Kidney epithelial cell (primary cell): ENCODE data around the gene COL16A1. TPM values are rescaled to one million over a fixed set of nuclear protein-coding genes. Genes with fewer than 3 reads are reported as not detected.

ENCODE experiments used
- DNase-seq: peaks from one replicate; pipeline ENCODE4 v3.0.0-alpha.2; 2010; ENCODE audit warnings: low read depth
- H3K27me3 ChIP-seq: 2 replicates; pipeline ENCODE4 v1.6.0; 2011; ENCODE audit warnings: low read length; ENCODE audit not compliant: control insufficient read depth, insufficient read depth
- H3K36me3 ChIP-seq: 2 replicates; pipeline ENCODE4 v1.5.1; 2011; ENCODE audit warnings: low read length; ENCODE audit not compliant: control insufficient read depth, insufficient read depth
- H3K4me3 ChIP-seq: 2 replicates; pipeline ENCODE4 v1.5.1; 2011; ENCODE audit warnings: low read depth, mild to moderate bottlenecking, control low read depth, low read length
- total RNA-seq: library from RNA; depleted of rRNA; stranded (reverse); fragments of >200 nt; gene quantifications from 2 replicates; pipeline ENCODE4 v1.2.3, GENCODE V29; 2015
- TF ChIP-seq, protein P1 (sequence below): IDR thresholded peaks from 2 replicates; pipeline ENCODE4 v1.5.1; 2011; ENCODE audit warnings: mild to moderate bottlenecking, moderate library complexity, low read length, control low read depth, inconsistent platforms; ENCODE audit not compliant: insufficient read depth, poor library complexity, severe bottlenecking

COL16A1 gene
- total RNA-seq, 1 donor from 2014 or later = 9.2 TPM

DNA sequence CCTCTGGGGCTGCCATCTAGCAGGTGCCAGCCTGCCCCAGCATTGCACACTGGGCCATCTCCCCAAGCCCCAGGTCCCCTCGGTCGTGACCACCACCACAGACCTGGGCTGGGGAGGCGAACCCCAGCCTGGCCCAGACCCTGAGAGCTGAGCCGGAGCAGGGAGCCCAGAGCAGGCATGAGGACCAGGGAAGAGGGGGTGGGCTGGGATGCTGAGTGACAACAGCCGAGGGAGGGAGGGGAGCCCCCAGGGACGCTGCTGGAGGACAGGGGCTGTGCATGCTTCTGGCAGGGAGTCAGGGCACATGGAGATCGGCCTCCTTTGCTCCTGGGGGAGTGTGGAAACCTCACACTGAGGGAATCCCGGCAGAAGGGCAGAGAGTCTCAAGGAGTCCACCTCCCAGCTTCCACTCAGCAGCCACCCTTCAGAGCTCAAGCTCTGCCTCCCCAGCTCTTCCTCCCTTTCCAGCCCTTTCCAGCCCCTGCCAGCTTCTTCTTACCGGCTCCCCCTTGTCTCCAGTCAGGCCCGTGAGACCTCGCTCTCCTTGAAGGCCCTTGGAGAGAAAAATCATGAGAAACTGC, 35.4 kb downstream of the COL16A1 start:
- Histone ChIP-seq H3K4me3 (no peak overlapping the region), H3K27me3 (peaks cover 3% of the 10 kb centered on the region), H3K36me3 (no peaks in the 10 kb centered on the region)
- DNase-seq = no peak
- TF ChIP-seq, protein P1, sequence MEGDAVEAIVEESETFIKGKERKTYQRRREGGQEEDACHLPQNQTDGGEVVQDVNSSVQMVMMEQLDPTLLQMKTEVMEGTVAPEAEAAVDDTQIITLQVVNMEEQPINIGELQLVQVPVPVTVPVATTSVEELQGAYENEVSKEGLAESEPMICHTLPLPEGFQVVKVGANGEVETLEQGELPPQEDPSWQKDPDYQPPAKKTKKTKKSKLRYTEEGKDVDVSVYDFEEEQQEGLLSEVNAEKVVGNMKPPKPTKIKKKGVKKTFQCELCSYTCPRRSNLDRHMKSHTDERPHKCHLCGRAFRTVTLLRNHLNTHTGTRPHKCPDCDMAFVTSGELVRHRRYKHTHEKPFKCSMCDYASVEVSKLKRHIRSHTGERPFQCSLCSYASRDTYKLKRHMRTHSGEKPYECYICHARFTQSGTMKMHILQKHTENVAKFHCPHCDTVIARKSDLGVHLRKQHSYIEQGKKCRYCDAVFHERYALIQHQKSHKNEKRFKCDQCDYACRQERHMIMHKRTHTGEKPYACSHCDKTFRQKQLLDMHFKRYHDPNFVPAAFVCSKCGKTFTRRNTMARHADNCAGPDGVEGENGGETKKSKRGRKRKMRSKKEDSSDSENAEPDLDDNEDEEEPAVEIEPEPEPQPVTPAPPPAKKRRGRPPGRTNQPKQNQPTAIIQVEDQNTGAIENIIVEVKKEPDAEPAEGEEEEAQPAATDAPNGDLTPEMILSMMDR = no peak

GRCh38 chr1:31667065-31667785, 36.6 kb downstream of the COL16A1 start:
- H3K4me3 ChIP-seq = no peak overlapping the region
- no peaks in the 10 kb centered on the region for H3K36me3 ChIP-seq
- no peak for DNase-seq
- TF ChIP-seq, protein P1 = no peak
- peaks cover 3% of the 10 kb centered on the region for H3K27me3 ChIP-seq

- TF ChIP-seq, protein P1 = no peak
- Histone ChIP-seq H3K27me3 (peaks cover 4% of the 10 kb centered on the region), H3K36me3 (no peaks in the 10 kb centered on the region), H3K4me3 (no peak overlapping the region)
- DNase-seq = peak; percentile 31
Observed at GRCh38 chr1:31666263-31666963, 37.4 kb downstream of the COL16A1 start.

DNA sequence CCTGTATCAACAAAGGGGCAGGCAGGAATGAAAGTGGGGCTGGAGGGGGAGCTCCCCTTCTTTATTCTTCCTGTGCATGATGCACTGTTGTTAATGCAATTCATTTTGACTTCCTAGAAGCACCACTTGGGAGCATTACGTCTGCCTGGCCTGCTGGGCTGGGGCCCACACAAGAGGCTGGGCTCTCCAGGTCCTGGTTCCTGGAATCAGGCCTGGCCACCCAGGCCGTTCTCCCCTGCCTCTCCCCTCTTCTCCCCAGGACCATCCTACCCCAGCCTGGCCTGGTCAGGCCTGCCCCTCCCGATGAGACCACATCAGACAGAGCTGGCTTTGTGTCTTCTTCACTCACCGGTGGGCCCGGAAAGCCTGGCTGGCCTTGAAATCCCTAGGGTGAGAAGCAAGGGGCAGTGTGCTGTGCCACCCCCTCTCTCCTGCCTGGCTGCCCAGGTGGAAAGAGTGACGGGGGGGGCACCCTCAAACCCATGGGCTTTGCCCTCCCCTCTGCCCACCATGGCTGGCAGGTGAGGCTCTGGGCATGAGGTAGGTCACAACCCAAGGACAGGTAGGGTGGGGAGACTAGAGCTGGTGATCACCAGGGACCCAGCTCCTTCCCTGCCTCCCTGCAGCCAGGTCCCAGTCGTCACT, 38.5 kb downstream of the COL16A1 start:
- Histone ChIP-seq H3K36me3 (no peaks in the 10 kb centered on the region), H3K27me3 (peaks cover 6% of the 10 kb centered on the region)
- no peak for DNase-seq

GRCh38 chr1:31664528-31664927, 39.3 kb downstream of the COL16A1 start:
- Histone ChIP-seq H3K36me3 (no peaks in the 10 kb centered on the region), H3K27me3 (peaks cover 6% of the 10 kb centered on the region), H3K4me3 (no peak overlapping the region)
- TF ChIP-seq, protein P1 = no peak
- DNase-seq = no peak

More for the DNA sequence above, 38.5 kb downstream of the COL16A1 start:
- TF ChIP-seq, protein P1 = no peak
- H3K4me3 ChIP-seq = no peak overlapping the region
